H9 (cell line): ENCODE data around the gene AHSG. TPM values are rescaled to one million over a fixed set of nuclear protein-coding genes. Genes with fewer than 3 reads are reported as not detected.

Experiments
- DNase-seq: peaks from one replicate; pipeline ENCODE4 v3.0.0-alpha.2; 2017
- H2AFZ ChIP-seq: one replicate; pipeline ENCODE4 v1.6.1; 2013; ENCODE audit warnings: mild to moderate bottlenecking, low read length, control low read depth, moderate library complexity
- H2AK5ac ChIP-seq: 2 replicates; pipeline ENCODE4 v1.6.1; 2013; ENCODE audit warnings: low read length, control low read depth, mixed read lengths; ENCODE audit not compliant: insufficient read length
- H2BK120ac ChIP-seq: one replicate; pipeline ENCODE4 v1.6.1; 2013; ENCODE audit warnings: low read depth, mild to moderate bottlenecking, low read length, control low read depth, inconsistent platforms; ENCODE audit not compliant: poor library complexity, severe bottlenecking
- H2BK12ac ChIP-seq: 2 replicates; pipeline ENCODE4 v1.6.1; 2013; ENCODE audit warnings: low read length, control low read depth, mixed read lengths, low read depth; ENCODE audit not compliant: insufficient read length
- H2BK15ac ChIP-seq: 2 replicates; pipeline ENCODE4 v1.6.1; 2013; ENCODE audit warnings: low read depth, low read length, control low read depth
- H2BK20ac ChIP-seq: one replicate; pipeline ENCODE4 v1.6.1; 2013; ENCODE audit warnings: low read depth, mild to moderate bottlenecking, low read length, control low read depth, inconsistent platforms; ENCODE audit not compliant: poor library complexity, severe bottlenecking
- H2BK5ac ChIP-seq: 2 replicates; pipeline ENCODE4 v1.6.1; 2013; ENCODE audit warnings: low read length, control low read depth, mixed read lengths; ENCODE audit not compliant: insufficient read length
- H3K14ac ChIP-seq: 2 replicates; pipeline ENCODE4 v1.6.1; 2013; ENCODE audit warnings: low read length, control low read depth; ENCODE audit not compliant: insufficient read depth
- H3K18ac ChIP-seq: 2 replicates; pipeline ENCODE4 v1.6.1; 2013; ENCODE audit warnings: low read depth, mild to moderate bottlenecking, mixed read lengths, low read length, control low read depth; ENCODE audit not compliant: insufficient read length
- H3K23ac ChIP-seq: 2 replicates; pipeline ENCODE4 v1.6.1; 2013; ENCODE audit warnings: low read length, control low read depth, mixed read lengths, low read depth; ENCODE audit not compliant: insufficient read length
- H3K23me2 ChIP-seq: 2 replicates; pipeline ENCODE4 v1.6.1; 2013; ENCODE audit warnings: low read depth, mild to moderate bottlenecking, mixed read lengths, low read length, control low read depth; ENCODE audit not compliant: insufficient read length, poor library complexity, severe bottlenecking
- H3K27ac ChIP-seq: 2 replicates; pipeline ENCODE4 v1.5.1; 2013; ENCODE audit warnings: low read length, control low read depth, mixed read lengths, low read depth; ENCODE audit not compliant: insufficient read length
- H3K27me3 ChIP-seq: 2 replicates; pipeline ENCODE4 v1.6.1; 2013; ENCODE audit warnings: low read length, control low read depth, inconsistent platforms; ENCODE audit not compliant: insufficient read depth
- H3K4ac ChIP-seq: 2 replicates; pipeline ENCODE4 v1.6.1; 2013; ENCODE audit warnings: low read depth, mild to moderate bottlenecking, control low read depth, inconsistent platforms, low read length, moderate library complexity
- H3K4me1 ChIP-seq: 2 replicates; pipeline ENCODE4 v1.6.1; 2013; ENCODE audit warnings: low read length, control low read depth, inconsistent platforms; ENCODE audit not compliant: insufficient read depth
- H3K4me2 ChIP-seq: 2 replicates; pipeline ENCODE4 v1.6.1; 2013; ENCODE audit warnings: low read length, control low read depth, mixed read lengths; ENCODE audit not compliant: insufficient read length, insufficient read depth
- H3K56ac ChIP-seq: 2 replicates; pipeline ENCODE4 v1.6.1; 2013; ENCODE audit warnings: low read depth, mild to moderate bottlenecking, mixed read lengths, low read length, control low read depth; ENCODE audit not compliant: insufficient read length
- H3K79me1 ChIP-seq: 2 replicates; pipeline ENCODE4 v1.6.1; 2013; ENCODE audit warnings: low read depth, mild to moderate bottlenecking, moderate library complexity, low read length, control low read depth, inconsistent platforms; ENCODE audit not compliant: insufficient read depth, poor library complexity, severe bottlenecking
- H3K79me2 ChIP-seq: 2 replicates; pipeline ENCODE4 v1.6.1; 2013; ENCODE audit warnings: low read length, control low read depth, inconsistent platforms; ENCODE audit not compliant: insufficient read depth
- H3K9ac ChIP-seq: 2 replicates; pipeline ENCODE4 v1.6.1; 2013; ENCODE audit warnings: low read length, control low read depth, mixed read lengths; ENCODE audit not compliant: insufficient read length; ENCODE audit errors: extremely low read depth
- H3K9me3 ChIP-seq: one replicate; pipeline ENCODE4 v1.6.1; 2013; ENCODE audit warnings: low read depth, low read length, inconsistent platforms; ENCODE audit not compliant: control insufficient read depth
- H3T11ph ChIP-seq: one replicate; pipeline ENCODE4 v1.6.1; 2013; ENCODE audit warnings: mild to moderate bottlenecking, low read length, control low read depth, inconsistent platforms
- H4K20me1 ChIP-seq: one replicate; pipeline ENCODE4 v1.6.1; 2013; ENCODE audit not compliant: control insufficient read depth, insufficient read length, insufficient read depth
- H4K5ac ChIP-seq: 2 replicates; pipeline ENCODE4 v1.6.1; 2013; ENCODE audit warnings: low read depth, mild to moderate bottlenecking, mixed read lengths, low read length, control low read depth; ENCODE audit not compliant: insufficient read length
- H4K8ac ChIP-seq: replicated peaks from 2 replicates; pipeline ENCODE4 v1.6.1; 2013; ENCODE audit warnings: low read length, control low read depth, mixed read lengths, low read depth; ENCODE audit not compliant: insufficient read length
- H4K91ac ChIP-seq: 2 replicates; pipeline ENCODE4 v1.6.1; 2013; ENCODE audit warnings: low read depth, mild to moderate bottlenecking, moderate library complexity, mixed read lengths, low read length, control low read depth; ENCODE audit not compliant: insufficient read length
- H3K27ac Mint-ChIP-seq, 3 experiments: 2 replicates in 2 of 3; 3 replicates in 1 of 3; pipeline ENCODE4 v1.8.0; 2020 to 2021; ENCODE audit warnings: mixed read lengths in 3 of 3, mild to moderate bottlenecking in 1 of 3, moderate library complexity in 1 of 3
- H3K27me3 Mint-ChIP-seq: 2 replicates; pipeline ENCODE4 v1.8.0; 2021; ENCODE audit warnings: low read depth, mild to moderate bottlenecking, moderate library complexity, mixed read lengths
- H3K36me3 Mint-ChIP-seq, 3 experiments: 2 replicates in 2 of 3; 3 replicates in 1 of 3; pipeline ENCODE4 v1.8.0; 2020 to 2021; ENCODE audit warnings: low read depth in 3 of 3, mixed read lengths in 3 of 3; ENCODE audit not compliant: insufficient read depth in 1 of 3
- H3K4me1 Mint-ChIP-seq, 2 experiments: 2 replicates each; pipeline ENCODE4 v1.8.0; 2020; ENCODE audit warnings: mixed read lengths in 2 of 2
- H3K4me3 Mint-ChIP-seq, 2 experiments: 2 replicates in 1 of 2; 3 replicates in 1 of 2; pipeline ENCODE4 v1.8.0; 2020 to 2021; ENCODE audit warnings: mild to moderate bottlenecking in 2 of 2, mixed read lengths in 2 of 2, moderate library complexity in 1 of 2
- H3K9me3 Mint-ChIP-seq, 2 experiments: 2 replicates in 1 of 2; 3 replicates in 1 of 2; pipeline ENCODE4 v1.8.0; 2020; ENCODE audit warnings: mild to moderate bottlenecking in 2 of 2, mixed read lengths in 2 of 2, moderate library complexity in 1 of 2
- WGBS: extraction: QIAGEN DNeasy Blood & Tissue Kit; methylation state at CpG from one replicate; pipeline ENCODE4 v1.1.7; 2013; ENCODE audit warnings: missing lambda C conversion rate, low lambda C conversion rate, mixed read lengths; ENCODE audit not compliant: insufficient read length; ENCODE audit errors: extremely low coverage; 5-methylcytosine and 5-hydroxymethylcytosine counted together
- total RNA-seq: library from RNA; stranded (reverse); gene quantifications from 2 replicates; pipeline ENCODE4 v1.2.1, GENCODE V29; 2021
- TF ChIP-seq, protein P1 (sequence below): fragments of 200-600 bp; sonication (generic); conservative IDR thresholded peaks from 3 replicates; pipeline ENCODE4 v1.8.0; 2021; ENCODE audit warnings: antibody characterized with exemption, mild to moderate bottlenecking

Gene AHSG
- total RNA-seq, 1 experiment from 2014 or later: not detected

DNA sequence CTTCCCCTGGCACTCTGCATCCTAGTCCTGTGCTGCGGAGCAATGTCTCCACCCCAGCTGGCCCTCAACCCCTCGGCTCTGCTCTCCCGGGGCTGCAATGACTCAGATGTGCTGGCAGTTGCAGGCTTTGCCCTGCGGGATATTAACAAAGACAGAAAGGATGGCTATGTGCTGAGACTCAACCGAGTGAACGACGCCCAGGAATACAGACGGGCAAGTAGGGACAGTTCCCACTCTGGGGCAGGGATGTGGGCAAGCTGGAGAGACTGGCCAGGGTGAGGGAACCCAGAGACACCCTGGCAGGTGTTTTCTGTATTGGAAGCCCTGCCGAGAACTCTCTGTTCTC lies 27.6 kb downstream of the AHSG start:
- H3K23ac ChIP-seq: no peak overlapping the region
- DNase-seq: peak; percentile 62
- H3K27ac Mint-ChIP-seq: peak overlapping the region in 1 of 3 experiments; percentile 76; a peak in 3 of 7 replicates
- no peaks in the 10 kb centered on the region for H3K79me1 ChIP-seq
- no peak overlapping the region for H3K27ac ChIP-seq
- H2AFZ ChIP-seq: no peak overlapping the region
- no peaks in the 10 kb centered on the region for H3K79me2 ChIP-seq
- no peak overlapping the region for H2BK120ac ChIP-seq
- no peaks in the 10 kb centered on the region for H3K23me2 ChIP-seq
- H4K8ac ChIP-seq: no peak overlapping the region
- TF ChIP-seq, protein P1, sequence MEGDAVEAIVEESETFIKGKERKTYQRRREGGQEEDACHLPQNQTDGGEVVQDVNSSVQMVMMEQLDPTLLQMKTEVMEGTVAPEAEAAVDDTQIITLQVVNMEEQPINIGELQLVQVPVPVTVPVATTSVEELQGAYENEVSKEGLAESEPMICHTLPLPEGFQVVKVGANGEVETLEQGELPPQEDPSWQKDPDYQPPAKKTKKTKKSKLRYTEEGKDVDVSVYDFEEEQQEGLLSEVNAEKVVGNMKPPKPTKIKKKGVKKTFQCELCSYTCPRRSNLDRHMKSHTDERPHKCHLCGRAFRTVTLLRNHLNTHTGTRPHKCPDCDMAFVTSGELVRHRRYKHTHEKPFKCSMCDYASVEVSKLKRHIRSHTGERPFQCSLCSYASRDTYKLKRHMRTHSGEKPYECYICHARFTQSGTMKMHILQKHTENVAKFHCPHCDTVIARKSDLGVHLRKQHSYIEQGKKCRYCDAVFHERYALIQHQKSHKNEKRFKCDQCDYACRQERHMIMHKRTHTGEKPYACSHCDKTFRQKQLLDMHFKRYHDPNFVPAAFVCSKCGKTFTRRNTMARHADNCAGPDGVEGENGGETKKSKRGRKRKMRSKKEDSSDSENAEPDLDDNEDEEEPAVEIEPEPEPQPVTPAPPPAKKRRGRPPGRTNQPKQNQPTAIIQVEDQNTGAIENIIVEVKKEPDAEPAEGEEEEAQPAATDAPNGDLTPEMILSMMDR: no peak
- no peak overlapping the region for H2BK5ac ChIP-seq
- H3K14ac ChIP-seq: no peak overlapping the region
- H2BK12ac ChIP-seq: no peak overlapping the region
- peaks cover 20 to 26% of the 10 kb centered on the region in 2 experiments for H3K4me1 Mint-ChIP-seq
- H3K27me3 ChIP-seq: no peaks in the 10 kb centered on the region
- no peak overlapping the region for H2BK20ac ChIP-seq
- WGBS: no CpG with 5 or more reads among the region's 9 CpGs
- H3T11ph ChIP-seq: no peak overlapping the region
- peaks cover 2% of the 10 kb centered on the region; the same call in 1 of the 2 replicates for H3K27me3 Mint-ChIP-seq
- no peak overlapping the region; a peak in 1 of 5 replicates for H3K4me3 Mint-ChIP-seq
- no peaks in the 10 kb centered on the region for H3K9me3 ChIP-seq
- no peaks in the 10 kb centered on the region for H3K36me3 Mint-ChIP-seq
- no peak overlapping the region for H3K4ac ChIP-seq
- H3K9ac ChIP-seq: no peak overlapping the region
- no peaks in the 10 kb centered on the region for H3K9me3 Mint-ChIP-seq
- H3K4me2 ChIP-seq: no peak overlapping the region
- H4K5ac ChIP-seq: no peak overlapping the region
- no peaks in the 10 kb centered on the region for H4K20me1 ChIP-seq
- H4K91ac ChIP-seq: no peak overlapping the region
- no peak overlapping the region for H3K56ac ChIP-seq
- no peak overlapping the region for H2BK15ac ChIP-seq
- no peak overlapping the region for H2AK5ac ChIP-seq
- peaks cover 7% of the 10 kb centered on the region; the same call in 1 of the 2 replicates for H3K4me1 ChIP-seq
- no peak overlapping the region for H3K18ac ChIP-seq
